Retinal pigment epithelial cell (primary cell): ENCODE data around the gene MINDY2.

Source experiments
- DNase-seq: peaks from one replicate; pipeline ENCODE4 v3.0.0-alpha.2; 2010; ENCODE audit warnings: low read depth
- H3K4me3 ChIP-seq: 2 replicates; pipeline ENCODE4 v1.5.1; 2011; ENCODE audit warnings: mild to moderate bottlenecking, low read length, control low read depth, moderate library complexity
- CTCF ChIP-seq: conservative IDR thresholded peaks from 2 replicates; pipeline ENCODE4 v1.5.1; 2011; ENCODE audit warnings: low read depth, low read length, control low read depth, inconsistent platforms

MINDY2 gene

DNA sequence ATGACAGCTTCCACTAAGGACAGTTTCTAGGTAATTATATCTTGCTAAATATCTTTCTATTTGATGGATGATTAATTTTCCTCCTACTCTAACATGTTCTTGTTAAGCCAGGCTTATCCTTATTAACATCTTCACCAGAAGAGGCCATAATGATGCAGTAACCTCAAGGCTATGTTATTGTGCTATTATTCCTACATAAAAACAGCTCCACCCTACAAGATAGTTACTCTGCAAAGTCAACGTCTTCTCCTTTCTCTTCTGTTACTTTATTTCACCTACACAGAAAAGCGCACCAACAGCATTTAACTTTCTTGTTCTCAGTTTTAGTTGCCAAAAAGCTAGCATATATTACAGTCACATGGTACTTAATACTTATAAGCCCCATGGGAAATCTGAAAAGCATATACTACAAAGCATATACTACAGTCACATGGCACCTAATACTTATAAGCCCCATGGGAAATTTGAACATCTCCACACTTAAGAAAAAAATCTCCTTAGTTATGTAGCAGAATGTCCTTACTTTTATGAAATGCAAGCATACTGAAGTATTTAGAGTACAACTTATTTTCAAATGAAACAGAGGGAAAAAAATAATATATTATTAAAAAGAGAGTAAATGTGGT is 35.0 kb upstream of the MINDY2 start:
- TF ChIP-seq CTCF, result no peak
- peak; percentile 66 for DNase-seq
- no peak overlapping the region for H3K4me3 ChIP-seq

GRCh38 chr15:58737298-58737697 is 33.8 kb upstream of the MINDY2 start:
- TF ChIP-seq CTCF, result no peak
- DNase-seq, result no peak
- H3K4me3 ChIP-seq, result no peak overlapping the region

GRCh38 chr15:58738046-58738707 is 32.9 kb upstream of the MINDY2 start:
- DNase-seq, result no peak
- no peak for TF ChIP-seq CTCF
- H3K4me3 ChIP-seq, result no peak overlapping the region

- no peak overlapping the region for H3K4me3 ChIP-seq
- DNase-seq, result no peak
- TF ChIP-seq CTCF, result no peak
These were observed 30.7 kb upstream of the MINDY2 start for GRCh38 chr15:58740436-58740835.

DNA sequence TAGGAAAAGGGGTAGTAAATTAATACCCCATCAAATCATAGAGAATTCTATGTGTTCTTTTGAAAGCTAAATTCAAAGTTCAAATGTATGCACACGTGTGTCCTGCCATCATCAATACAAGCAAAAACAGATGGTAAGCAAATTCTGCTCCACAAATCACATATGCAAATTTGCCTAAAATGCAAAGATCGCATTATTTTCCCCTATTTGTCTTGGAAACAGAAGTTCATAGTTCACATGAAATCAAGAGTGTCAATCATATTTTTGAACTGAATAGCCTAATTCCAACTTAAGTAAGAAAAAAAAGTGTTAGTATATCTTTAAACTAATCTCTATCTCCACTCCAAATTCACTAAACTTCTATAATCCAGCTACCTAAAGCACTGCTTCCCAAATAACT is 30.1 kb upstream of the MINDY2 start:
- H3K4me3 ChIP-seq, result no peak overlapping the region
- TF ChIP-seq CTCF, result no peak
- DNase-seq, result no peak

GRCh38 chr15:58742022-58742813 is 28.9 kb upstream of the MINDY2 start:
- no peak for TF ChIP-seq CTCF
- no peak for DNase-seq
- no peak overlapping the region for H3K4me3 ChIP-seq
